Left lung (tissue), 14 donors: ENCODE results near the gene PRAMEF12. TPM values are rescaled to one million over a fixed set of nuclear protein-coding genes. Genes with fewer than 3 reads are reported as not detected.
"Not testable (repeated sequence)": the region's sequence is repeated elsewhere in the genome, so short reads cannot be mapped to it uniquely, and the experiment has no call there.

Experiments
- ATAC-seq: fragments of 200-7000 bp; cut with Tn5 transposase; one replicate; pipeline ENCODE4 v1.9.1; 2020; ENCODE audit warnings: moderate library complexity
- DNase-seq, 4 donors: peaks; one replicate each; pipeline ENCODE4 v3.0.0-alpha.2; 2013 to 2020
- H3K27ac ChIP-seq, 2 donors: fragments of 200-600 bp; sonication (generic) in 1 of 2; one replicate each; pipeline versions ENCODE4 v1.5.0 to v1.8.0; 2020 to 2021
- H3K27me3 ChIP-seq, 2 donors: fragments of 200-600 bp; sonication (generic) in 1 of 2; one replicate each; pipeline versions ENCODE4 v1.5.0 to v1.8.0; 2020 to 2021
- H3K36me3 ChIP-seq, 2 donors: fragments of 200-600 bp; sonication (generic) in 1 of 2; one replicate each; pipeline versions ENCODE4 v1.5.0 to v1.8.0; 2020 to 2021
- H3K4me1 ChIP-seq, 2 donors: fragments of 200-600 bp; one replicate each; pipeline ENCODE4 v1.8.0; 2021
- H3K4me3 ChIP-seq, 2 donors: fragments of 200-600 bp; sonication (generic) in 1 of 2; one replicate each; pipeline versions ENCODE4 v1.5.0 to v1.8.0; 2020 to 2021; ENCODE audit warnings: mild to moderate bottlenecking in 1 of 2
- H3K9me3 ChIP-seq, 2 donors: fragments of 200-600 bp; sonication (generic) in 1 of 2; one replicate each; pipeline versions ENCODE4 v1.5.0 to v1.8.0; 2020 to 2021
- CTCF ChIP-seq, 2 donors: fragments of 200-600 bp; sonication (generic) in 1 of 2; IDR thresholded peaks; one replicate each; pipeline versions ENCODE4 v1.5.0 to v1.8.0; 2021; ENCODE audit warnings: antibody characterized with exemption in 2 of 2
- intact Hi-C, 2 donors: fragments of 100-400 bp; cut with DNase I; formaldehyde crosslinking; loops; one replicate each; pipeline versions ENCODE4 v1.11.2 to v1.14.2; 2022
- long read RNA-seq, 12 donors: library from polyadenylated mRNA in 2 of 12; unstranded in 2 of 12; transcript quantifications; one replicate each; pipeline ENCODE4 v2.0.0 and lab custom pipeline, GENCODE V29; 2019 to 2026
- polyA plus RNA-seq, 6 donors: library from polyadenylated mRNA; unstranded; fragments of 120-200 nt; gene quantifications; one replicate each; pipeline ENCODE4 v1.2.1, GENCODE V29; 2013; ENCODE audit not compliant: insufficient read length in 6 of 6
- total RNA-seq, 2 donors: library from RNA; stranded (reverse); fragmentation: NEBNext Ultra II Directional; extraction: Animal tissue kit (Norgen Biotek cat#: 25700); gene quantifications; one replicate each; pipeline ENCODE4 v1.2.1, GENCODE V29; 2021
- donor health status: DM: no; HTN: yes; CAD: no.
- donor health status: DM: no; HTN: no; CAD: no.

PRAMEF12 gene
- not detected for total RNA-seq
- not detected for polyA plus RNA-seq
- long read RNA-seq, donor 1, result 0 reads
- long read RNA-seq, donor 2, result 0 reads
- long read RNA-seq, donor 3, result 0 reads
- long read RNA-seq, donor 4, result 0 reads
- long read RNA-seq, donor 5, result 0 reads
- long read RNA-seq, donor 6, result 0 reads
- long read RNA-seq, donor 7, result 0 reads
- long read RNA-seq, donor 8, result 0 reads
- long read RNA-seq, donor 9, result 0 reads
- long read RNA-seq, donor 10, result 0 reads
- long read RNA-seq, donor 11, result 0 reads
- long read RNA-seq, donor 12, result 0 reads

GRCh38 chr1:12773438-12773837 lies at the start of gene PRAMEF12:
PRAMEF12 (plus strand) TSS chr1:12773738; CDS start chr1:12774868, 1,130 bp downstream.
- ATAC-seq (no peak), DNase-seq (no peak)
- no peaks in the 10 kb centered on the region for H3K36me3 ChIP-seq
- intact Hi-C loops, result no loop called here
- H3K4me3 ChIP-seq, result no peak within 1 kb of the TSS
- no peaks in the 10 kb centered on the region for H3K9me3 ChIP-seq
- no peak for TF ChIP-seq CTCF (IDR thresholded peaks at IDR 0.05)
- H3K4me1 ChIP-seq, result no peaks in the 10 kb centered on the region
- no peak within 1 kb of the TSS for H3K27ac ChIP-seq
- H3K27me3 ChIP-seq, result peaks cover 0 to 40% of the 10 kb centered on the region in 2 donors

- DNase-seq, result no peak
- no peak for TF ChIP-seq CTCF (IDR thresholded peaks at IDR 0.05)
Observed at GRCh38 chr1:12728391-12728790, 45.1 kb upstream of the PRAMEF12 start.

GRCh38 chr1:12730156-12730555 lies 43.4 kb upstream of the PRAMEF12 start:
- Histone ChIP-seq H3K4me3 (no peak overlapping the region), H3K27me3 (peaks cover 0 to 47% of the 10 kb centered on the region in 2 donors), H3K9me3 (peaks cover 0 to 35% of the 10 kb centered on the region in 2 donors), H3K4me1 (no peaks in the 10 kb centered on the region), H3K27ac (no peak overlapping the region), H3K36me3 (no peaks in the 10 kb centered on the region)
- ATAC-seq (no peak), DNase-seq (no peak)
- TF ChIP-seq CTCF (IDR thresholded peaks at IDR 0.05), result no peak
- intact Hi-C loops, result no loop called here

More at GRCh38 chr1:12728391-12728790, 45.1 kb upstream of the PRAMEF12 start:
- Histone ChIP-seq H3K4me3 (no peak overlapping the region), H3K27me3 (peaks cover 0 to 38% of the 10 kb centered on the region in 2 donors), H3K4me1 (no peaks in the 10 kb centered on the region), H3K9me3 (peaks cover 0 to 35% of the 10 kb centered on the region in 2 donors), H3K27ac (no peak overlapping the region), H3K36me3 (no peaks in the 10 kb centered on the region)
- intact Hi-C loops, result no loop called here
- ATAC-seq, result no peak

- DNase-seq, H3K27ac ChIP-seq, H3K4me1 ChIP-seq, H3K36me3 ChIP-seq, intact Hi-C loops, ATAC-seq, H3K4me3 ChIP-seq: not testable (repeated sequence)
- H3K27me3 ChIP-seq, result peaks cover 0 to 50% of the 10 kb centered on the region in 2 donors
- peaks cover 0 to 35% of the 10 kb centered on the region in 2 donors for H3K9me3 ChIP-seq
Observed at GRCh38 chr1:12731084-12731483, 42.5 kb upstream of the PRAMEF12 start.

GRCh38 chr1:12734651-12735050 lies 38.9 kb upstream of the PRAMEF12 start:
- no peak for TF ChIP-seq CTCF (IDR thresholded peaks at IDR 0.05)
- Histone ChIP-seq H3K36me3 (no peaks in the 10 kb centered on the region), H3K4me1 (no peaks in the 10 kb centered on the region), H3K27me3 (peaks cover 0 to 46% of the 10 kb centered on the region in 2 donors), H3K4me3 (no peak overlapping the region), H3K27ac (no peak overlapping the region), H3K9me3 (peaks cover 0 to 24% of the 10 kb centered on the region in 2 donors)
- DNase-seq (no peak), ATAC-seq (no peak)
- intact Hi-C loops, result no loop called here

GRCh38 chr1:12738934-12739333 lies 34.6 kb upstream of the PRAMEF12 start:
- no peaks in the 10 kb centered on the region for H3K36me3 ChIP-seq
- no peaks in the 10 kb centered on the region for H3K4me1 ChIP-seq
- TF ChIP-seq CTCF (IDR thresholded peaks at IDR 0.05), result no peak
- DNase-seq (no peak), ATAC-seq (no peak)
- peaks cover 0 to 36% of the 10 kb centered on the region in 2 donors for H3K27me3 ChIP-seq
- no peaks in the 10 kb centered on the region for H3K9me3 ChIP-seq
- intact Hi-C loops, result no loop called here
- H3K27ac ChIP-seq, result no peak overlapping the region
- no peak overlapping the region for H3K4me3 ChIP-seq
